ENCODE measurements around the gene ACTG2.

Gene ACTG2

DNA sequence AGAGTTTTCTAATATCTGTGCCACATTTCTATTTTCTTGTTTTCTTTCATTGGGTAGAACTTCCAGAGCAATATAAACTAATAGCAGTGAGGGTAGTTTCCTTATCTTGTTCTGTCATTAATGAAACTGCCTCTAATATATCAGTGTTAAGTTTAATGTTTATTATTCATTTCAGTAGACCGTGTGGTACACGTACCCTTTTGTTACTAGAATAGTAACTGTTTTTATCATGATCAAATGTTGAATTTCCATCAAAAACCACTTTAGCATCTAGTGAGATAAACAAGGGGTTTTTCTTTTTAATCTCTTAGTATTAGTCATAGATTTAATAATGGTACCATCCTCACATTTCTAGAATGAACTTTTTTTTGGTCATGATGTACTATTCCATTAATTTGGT lies 49.9 kb downstream of the ACTG2 start:
- H3K4me3 ChIP-seq (replicated peaks; ENCODE audit: insufficient read depth, low read length): no peak overlapping the region
- no peak for DNase-seq (ENCODE audit: low read depth in 1 of 2, low spot score in 1 of 2)
- TF ChIP-seq CTCF (IDR thresholded peaks at IDR 0.05; ENCODE audit: insufficient read depth, low read length): no peak
- no peak for TF ChIP-seq GABPA (IDR thresholded peaks at IDR 0.05; ENCODE audit: low read depth)
- TF ChIP-seq, protein P1, sequence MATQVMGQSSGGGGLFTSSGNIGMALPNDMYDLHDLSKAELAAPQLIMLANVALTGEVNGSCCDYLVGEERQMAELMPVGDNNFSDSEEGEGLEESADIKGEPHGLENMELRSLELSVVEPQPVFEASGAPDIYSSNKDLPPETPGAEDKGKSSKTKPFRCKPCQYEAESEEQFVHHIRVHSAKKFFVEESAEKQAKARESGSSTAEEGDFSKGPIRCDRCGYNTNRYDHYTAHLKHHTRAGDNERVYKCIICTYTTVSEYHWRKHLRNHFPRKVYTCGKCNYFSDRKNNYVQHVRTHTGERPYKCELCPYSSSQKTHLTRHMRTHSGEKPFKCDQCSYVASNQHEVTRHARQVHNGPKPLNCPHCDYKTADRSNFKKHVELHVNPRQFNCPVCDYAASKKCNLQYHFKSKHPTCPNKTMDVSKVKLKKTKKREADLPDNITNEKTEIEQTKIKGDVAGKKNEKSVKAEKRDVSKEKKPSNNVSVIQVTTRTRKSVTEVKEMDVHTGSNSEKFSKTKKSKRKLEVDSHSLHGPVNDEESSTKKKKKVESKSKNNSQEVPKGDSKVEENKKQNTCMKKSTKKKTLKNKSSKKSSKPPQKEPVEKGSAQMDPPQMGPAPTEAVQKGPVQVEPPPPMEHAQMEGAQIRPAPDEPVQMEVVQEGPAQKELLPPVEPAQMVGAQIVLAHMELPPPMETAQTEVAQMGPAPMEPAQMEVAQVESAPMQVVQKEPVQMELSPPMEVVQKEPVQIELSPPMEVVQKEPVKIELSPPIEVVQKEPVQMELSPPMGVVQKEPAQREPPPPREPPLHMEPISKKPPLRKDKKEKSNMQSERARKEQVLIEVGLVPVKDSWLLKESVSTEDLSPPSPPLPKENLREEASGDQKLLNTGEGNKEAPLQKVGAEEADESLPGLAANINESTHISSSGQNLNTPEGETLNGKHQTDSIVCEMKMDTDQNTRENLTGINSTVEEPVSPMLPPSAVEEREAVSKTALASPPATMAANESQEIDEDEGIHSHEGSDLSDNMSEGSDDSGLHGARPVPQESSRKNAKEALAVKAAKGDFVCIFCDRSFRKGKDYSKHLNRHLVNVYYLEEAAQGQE (IDR thresholded peaks at IDR 0.05; ENCODE audit: insufficient replicate concordance, low read depth): no peak
- TF ChIP-seq SPI1 (IDR thresholded peaks at IDR 0.05; ENCODE audit: borderline replicate concordance, low read depth): no peak

DNA sequence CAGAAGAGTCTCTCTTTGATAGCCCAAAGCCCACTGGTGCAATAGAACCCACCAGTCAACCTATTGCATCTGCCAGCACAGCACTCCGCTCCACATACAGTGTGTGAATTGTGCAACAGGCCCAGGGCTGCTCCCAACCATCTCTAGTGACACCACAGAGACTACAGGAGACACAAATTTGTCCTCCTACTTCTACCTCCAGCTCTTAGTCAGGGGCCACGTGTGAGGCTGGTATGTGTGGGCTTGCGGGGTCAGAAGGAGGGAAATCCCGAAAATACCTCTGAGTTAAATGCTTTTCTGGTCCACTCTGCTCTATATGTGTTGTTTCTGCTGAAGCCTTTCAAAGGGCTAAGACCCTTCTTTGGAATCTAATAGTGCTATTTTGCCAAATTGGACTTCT lies 51.9 kb downstream of the ACTG2 start:
- Histone ChIP-seq H3K4me3 (replicated peaks; ENCODE audit: insufficient read depth, low read length) (no peak overlapping the region), H3K27me3 (ENCODE audit: insufficient read depth, poor library complexity, severe bottlenecking) (no peaks in the 10 kb centered on the region), H3K27ac (replicated peaks) (no peak overlapping the region)
- TF ChIP-seq CTCF (IDR thresholded peaks at IDR 0.05; ENCODE audit: insufficient read depth, low read length): no peak
- TF ChIP-seq GABPA (IDR thresholded peaks at IDR 0.05; ENCODE audit: low read depth): no peak
- peak in 1 of 2 experiments; percentile 11 for DNase-seq (ENCODE audit: low read depth in 1 of 2, low spot score in 1 of 2)

More for the DNA sequence above, 49.9 kb downstream of the ACTG2 start:
- H3K27ac ChIP-seq (replicated peaks): no peak overlapping the region
- no peaks in the 10 kb centered on the region for H3K27me3 ChIP-seq (ENCODE audit: insufficient read depth, poor library complexity, severe bottlenecking)

DNA sequence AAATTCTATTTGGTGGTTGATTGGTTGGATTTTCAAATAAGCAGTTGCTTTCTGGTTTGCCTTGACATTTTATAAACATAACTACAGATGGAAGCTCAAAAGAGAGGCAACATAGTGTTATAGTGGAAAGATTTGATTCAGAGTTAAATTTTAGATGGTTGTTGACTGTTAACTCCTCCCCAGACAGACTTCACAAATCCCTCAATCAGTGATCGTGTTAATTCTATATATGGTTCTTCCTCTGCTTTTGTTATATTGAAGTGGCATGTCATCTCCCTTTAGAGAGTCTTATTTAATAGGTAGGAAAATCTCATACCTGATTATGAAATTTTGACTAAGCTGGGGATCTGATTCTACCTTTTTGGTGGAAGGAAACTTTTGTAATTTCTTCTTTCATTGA lies 53.4 kb downstream of the ACTG2 start:
- Histone ChIP-seq H3K4me3 (replicated peaks; ENCODE audit: insufficient read depth, low read length) (no peak overlapping the region), H3K27ac (replicated peaks) (no peak overlapping the region), H3K27me3 (ENCODE audit: insufficient read depth, poor library complexity, severe bottlenecking) (no peaks in the 10 kb centered on the region)
- no peak for DNase-seq (ENCODE audit: low read depth in 1 of 2, low spot score in 1 of 2)
- no peak for TF ChIP-seq POLR2AphosphoS5 (IDR thresholded peaks at IDR 0.05; ENCODE audit: low read depth)
- TF ChIP-seq CTCF (IDR thresholded peaks at IDR 0.05; ENCODE audit: insufficient read depth, low read length): no peak
- TF ChIP-seq GABPA (IDR thresholded peaks at IDR 0.05; ENCODE audit: low read depth): no peak
- TF ChIP-seq, protein P1 (IDR thresholded peaks at IDR 0.05; ENCODE audit: insufficient replicate concordance, low read depth): no peak
- TF ChIP-seq SPI1 (IDR thresholded peaks at IDR 0.05; ENCODE audit: borderline replicate concordance, low read depth): no peak

DNA sequence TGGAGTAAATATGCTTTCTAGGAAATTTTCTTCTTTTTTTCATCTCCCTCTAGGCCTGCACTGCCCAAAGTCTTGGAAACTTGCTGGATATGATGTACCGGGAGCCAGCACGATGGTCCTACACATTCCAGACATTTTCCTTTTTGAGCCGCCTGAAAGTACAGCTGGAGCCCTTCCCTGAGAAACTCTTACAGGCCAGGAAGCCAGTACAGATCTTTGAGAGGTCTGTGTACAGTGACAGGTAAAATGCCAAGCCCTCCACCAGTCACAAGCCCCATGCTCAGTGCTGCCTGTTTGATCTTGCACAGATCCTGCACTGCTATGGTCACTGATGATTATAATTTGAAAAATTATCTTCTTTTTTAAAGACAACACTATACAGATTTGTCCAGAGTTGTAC lies 53.9 kb downstream of the ACTG2 start:
- H3K27ac ChIP-seq (replicated peaks): no peak overlapping the region
- no peak overlapping the region for H3K4me3 ChIP-seq (replicated peaks; ENCODE audit: insufficient read depth, low read length)
- no peak for DNase-seq (ENCODE audit: low read depth in 1 of 2, low spot score in 1 of 2)
- TF ChIP-seq, protein P1 (IDR thresholded peaks at IDR 0.05; ENCODE audit: insufficient replicate concordance, low read depth): no peak
- TF ChIP-seq POLR2AphosphoS5 (IDR thresholded peaks at IDR 0.05; ENCODE audit: low read depth) (no peak), SPI1 (IDR thresholded peaks at IDR 0.05; ENCODE audit: borderline replicate concordance, low read depth) (no peak), GABPA (IDR thresholded peaks at IDR 0.05; ENCODE audit: low read depth) (no peak), CTCF (IDR thresholded peaks at IDR 0.05; ENCODE audit: insufficient read depth, low read length) (no peak)
- no peaks in the 10 kb centered on the region for H3K27me3 ChIP-seq (ENCODE audit: insufficient read depth, poor library complexity, severe bottlenecking)
